OCI-LY1 (cell line): ENCODE results near the gene STAG2.

Experiments
- H2AFZ ChIP-seq: fragments of 200-600 bp; sonication (generic), shearing (Covaris generic); 2 replicates; pipeline ENCODE4 v1.6.0; 2014; ENCODE audit warnings: antibody characterized with exemption, mild to moderate bottlenecking, low read length
- H3F3A ChIP-seq: fragments of 200-600 bp; sonication (generic), shearing (Covaris generic); 2 replicates; pipeline ENCODE4 v1.6.0; 2014; ENCODE audit warnings: mild to moderate bottlenecking, antibody characterized with exemption, low read length, moderate library complexity; ENCODE audit not compliant: insufficient read depth
- H3K27ac ChIP-seq: fragments of 200-600 bp; sonication (generic); 2 replicates; pipeline ENCODE4 v1.5.1; 2014; ENCODE audit warnings: low read length, mixed run types, mild to moderate bottlenecking, low read depth; ENCODE audit not compliant: poor library complexity, severe bottlenecking
- H3K27me3 ChIP-seq: fragments of 200-600 bp; sonication (generic); 2 replicates; pipeline ENCODE4 v1.6.0; 2014; ENCODE audit warnings: antibody characterized with exemption, mild to moderate bottlenecking, low read length, moderate library complexity; ENCODE audit not compliant: insufficient read depth
- H3K36me3 ChIP-seq: fragments of 200-600 bp; sonication (generic); 2 replicates; pipeline ENCODE4 v1.6.1; 2014; ENCODE audit warnings: mild to moderate bottlenecking, antibody characterized with exemption, low read length, moderate library complexity, mixed read lengths; ENCODE audit not compliant: insufficient read depth
- H3K4me1 ChIP-seq: fragments of 200-600 bp; sonication (generic); 2 replicates; pipeline ENCODE4 v1.5.1; 2014; ENCODE audit warnings: mild to moderate bottlenecking, low read length, moderate library complexity; ENCODE audit not compliant: insufficient read depth, severe bottlenecking
- H3K4me2 ChIP-seq: fragments of 200-600 bp; sonication (generic), shearing (Covaris generic); 2 replicates; pipeline ENCODE4 v1.6.1; 2014; ENCODE audit warnings: low read length
- H3K4me3 ChIP-seq: fragments of 200-600 bp; sonication (generic); 2 replicates; pipeline ENCODE4 v1.5.1; 2014; ENCODE audit warnings: low read length, low read depth, mild to moderate bottlenecking, mixed read lengths; ENCODE audit not compliant: poor library complexity, severe bottlenecking
- H3K79me2 ChIP-seq: fragments of 200-600 bp; shearing (Covaris generic); 2 replicates; pipeline ENCODE4 v1.6.1; 2016; ENCODE audit warnings: mixed run types, low read length, mixed read lengths; ENCODE audit not compliant: insufficient read depth
- H3K9ac ChIP-seq: fragments of 200-600 bp; sonication (generic), shearing (Covaris generic); 2 replicates; pipeline ENCODE4 v1.6.1; 2014; ENCODE audit warnings: mild to moderate bottlenecking, low read length, mixed read lengths
- H3K9me2 ChIP-seq: fragments of 200-600 bp; sonication (generic), shearing (Covaris generic); 2 replicates; pipeline ENCODE4 v1.6.1; 2014; ENCODE audit warnings: low read depth, mild to moderate bottlenecking, low read length, mixed read lengths
- H3K9me3 ChIP-seq: fragments of 200-600 bp; shearing (Covaris generic); 2 replicates; pipeline ENCODE4 v1.6.1; 2014; ENCODE audit warnings: low read length, mixed read lengths
- H4K20me1 ChIP-seq: fragments of 200-600 bp; sonication (generic), shearing (Covaris generic); 2 replicates; pipeline ENCODE4 v1.6.0; 2016; ENCODE audit warnings: mild to moderate bottlenecking, low read length; ENCODE audit not compliant: insufficient read depth
- CTCF ChIP-seq: fragments of 200-600 bp; sonication (generic), shearing (Covaris generic); IDR thresholded peaks from 2 replicates; pipeline ENCODE4 v1.5.1; 2017; ENCODE audit warnings: mild to moderate bottlenecking, antibody characterized with exemption, low read length, moderate library complexity, mixed read lengths
- EZH2 ChIP-seq: fragments of 200-600 bp; sonication (generic), shearing (Covaris generic); IDR thresholded peaks from 2 replicates; pipeline ENCODE4 v1.8.0; 2017; ENCODE audit warnings: borderline replicate concordance, mixed run types, mild to moderate bottlenecking, antibody characterized with exemption, low read length, moderate library complexity, mixed read lengths

The STAG2 gene

GRCh38 chrX:123949846-123950245 lies 11.7 kb upstream of the STAG2 start:
- H3K79me2 ChIP-seq = no peaks in the 10 kb centered on the region
- no peak overlapping the region for H3K9ac ChIP-seq
- H3K4me3 ChIP-seq = no peak overlapping the region
- no peak overlapping the region for H2AFZ ChIP-seq
- no peaks in the 10 kb centered on the region for H3K36me3 ChIP-seq
- no peaks in the 10 kb centered on the region for H3K4me1 ChIP-seq
- no peaks in the 10 kb centered on the region for H3K27me3 ChIP-seq
- H3K27ac ChIP-seq = no peak overlapping the region
- no peak overlapping the region for H3K4me2 ChIP-seq
- no peaks in the 10 kb centered on the region for H3F3A ChIP-seq
- TF ChIP-seq CTCF (no peak), EZH2 (no peak)
- H3K9me3 ChIP-seq = no peaks in the 10 kb centered on the region
- H4K20me1 ChIP-seq = no peaks in the 10 kb centered on the region
- H3K9me2 ChIP-seq = no peaks in the 10 kb centered on the region

GRCh38 chrX:123959281-123960063 lies 2.0 kb upstream of the STAG2 start:
- Histone ChIP-seq H3F3A (no peaks in the 10 kb centered on the region), H3K4me1 (peaks cover 16% of the 10 kb centered on the region), H3K9ac (peak overlapping the region; percentile 89), H3K4me3 (peak overlapping the region; percentile 90), H3K9me3 (no peaks in the 10 kb centered on the region), H3K9me2 (no peaks in the 10 kb centered on the region), H3K4me2 (peak overlapping the region; percentile 89), H2AFZ (peak overlapping the region; percentile 59), H3K79me2 (peaks cover 34% of the 10 kb centered on the region), H3K27me3 (no peaks in the 10 kb centered on the region), H3K36me3 (no peaks in the 10 kb centered on the region; the same call in 1 of the 2 replicates), H4K20me1 (no peaks in the 10 kb centered on the region), H3K27ac (peak overlapping the region; percentile 75)
- no peak for TF ChIP-seq CTCF
- no peak for TF ChIP-seq EZH2

- Histone ChIP-seq H3K36me3 (no peaks in the 10 kb centered on the region; the same call in 1 of the 2 replicates), H3K4me1 (peaks cover 26% of the 10 kb centered on the region), H4K20me1 (no peaks in the 10 kb centered on the region), H3K9me3 (no peaks in the 10 kb centered on the region), H3K9ac (peak overlapping the region; percentile 100), H3K9me2 (no peaks in the 10 kb centered on the region), H2AFZ (no peak overlapping the region), H3F3A (no peaks in the 10 kb centered on the region), H3K27me3 (no peaks in the 10 kb centered on the region), H3K27ac (peak overlapping the region; percentile 95), H3K4me2 (peak overlapping the region; percentile 94), H3K79me2 (peaks cover 48% of the 10 kb centered on the region), H3K4me3 (peak overlapping the region; percentile 99)
- TF ChIP-seq CTCF (no peak), EZH2 (no peak)
Measured at GRCh38 chrX:123960956-123961267, 594 bp upstream of the STAG2 start.
